Hepatocyte (in vitro differentiated cells): ENCODE data around the gene FGF2. TPM values are rescaled to one million over a fixed set of nuclear protein-coding genes. Genes with fewer than 3 reads are reported as not detected.
"Not testable (repeated sequence)": the region's sequence is repeated elsewhere in the genome, so short reads cannot be mapped to it uniquely, and the experiment has no call there.

ENCODE experiments used
- DNase-seq: peaks from one replicate; pipeline ENCODE4 v3.0.0-alpha.2; 2016; ENCODE audit warnings: low spot score
- H2AFZ ChIP-seq: fragments of 200-600 bp; sonication (generic); 2 replicates; pipeline ENCODE4 v1.6.0; 2016; ENCODE audit warnings: antibody characterized with exemption, mild to moderate bottlenecking
- H3K27ac ChIP-seq: fragments of 200-600 bp; sonication (generic); 2 replicates; pipeline ENCODE4 v1.5.1; 2016; ENCODE audit warnings: mild to moderate bottlenecking
- H3K27me3 ChIP-seq: fragments of 200-600 bp; sonication (generic); 2 replicates; pipeline ENCODE4 v1.6.1; 2016
- H3K36me3 ChIP-seq: fragments of 200-600 bp; sonication (generic); replicated peaks from 2 replicates; pipeline ENCODE4 v1.5.1; 2016; ENCODE audit warnings: low read depth; ENCODE audit not compliant: insufficient read depth
- H3K4me1 ChIP-seq: fragments of 200-600 bp; sonication (generic); 2 replicates; pipeline ENCODE4 v1.5.1; 2016; ENCODE audit warnings: mild to moderate bottlenecking, moderate library complexity; ENCODE audit not compliant: insufficient read depth
- H3K4me2 ChIP-seq: fragments of 200-600 bp; sonication (generic); 2 replicates; pipeline ENCODE4 v1.6.0; 2016
- H3K4me3 ChIP-seq: fragments of 200-600 bp; sonication (generic); 2 replicates; pipeline ENCODE4 v1.5.1; 2016; ENCODE audit warnings: mild to moderate bottlenecking
- H3K79me2 ChIP-seq: fragments of 200-600 bp; sonication (generic); 2 replicates; pipeline ENCODE4 v1.6.0; 2017; ENCODE audit warnings: mild to moderate bottlenecking
- H3K9me2 ChIP-seq: fragments of 200-600 bp; sonication (generic); replicated peaks from 2 replicates; pipeline ENCODE4 v1.6.0; 2017; ENCODE audit warnings: mild to moderate bottlenecking; ENCODE audit not compliant: insufficient read depth
- H3K9me3 ChIP-seq: fragments of 200-600 bp; sonication (generic); 2 replicates; pipeline ENCODE4 v1.5.1; 2016; ENCODE audit warnings: low read depth, mild to moderate bottlenecking
- H4K20me1 ChIP-seq: fragments of 200-600 bp; sonication (generic); 2 replicates; pipeline ENCODE4 v1.6.0; 2016; ENCODE audit warnings: mild to moderate bottlenecking; ENCODE audit not compliant: insufficient read depth, poor library complexity, severe bottlenecking
- EZH2 ChIP-seq: fragments of 200-600 bp; sonication (generic); IDR thresholded peaks from 2 replicates; pipeline ENCODE4 v1.6.1; 2016; ENCODE audit warnings: antibody characterized with exemption, mild to moderate bottlenecking, borderline replicate concordance
- EZH2phosphoT487 ChIP-seq: fragments of 200-600 bp; sonication (generic); IDR thresholded peaks from one replicate; pipeline ENCODE4 v1.6.1; 2018; ENCODE audit warnings: antibody characterized with exemption, mild to moderate bottlenecking, low read depth, moderate library complexity; ENCODE audit not compliant: unreplicated experiment, severe bottlenecking
- WGBS: methylation state at CpG from one replicate; pipeline ENCODE4 v1.1.6; 2016; ENCODE audit warnings: low lambda C conversion rate; ENCODE audit errors: missing lambda C conversion rate; 5-methylcytosine and 5-hydroxymethylcytosine counted together
- polyA plus RNA-seq: library from polyadenylated mRNA; unstranded; fragments of >200 nt; fragmentation: Nextera tagmentation; extraction: Ambion mirVana; gene quantifications from 2 replicates; pipeline ENCODE4 v1.2.1, GENCODE V29; 2016
- total RNA-seq: library from RNA; depleted of rRNA; stranded (reverse); fragments of >200 nt; gene quantifications from 2 replicates; pipeline ENCODE4 v1.2.3, GENCODE V29; 2014
- TF ChIP-seq, protein P1 (sequence below): fragments of 200-600 bp; sonication (generic); IDR thresholded peaks from 2 replicates; pipeline ENCODE4 v1.5.1; 2016; ENCODE audit warnings: antibody characterized with exemption, mild to moderate bottlenecking; ENCODE audit not compliant: poor library complexity

Gene FGF2
- total and polyA plus RNA-seq, 2 experiments from 2014 or later: 3.9 to 9.7 TPM

DNA sequence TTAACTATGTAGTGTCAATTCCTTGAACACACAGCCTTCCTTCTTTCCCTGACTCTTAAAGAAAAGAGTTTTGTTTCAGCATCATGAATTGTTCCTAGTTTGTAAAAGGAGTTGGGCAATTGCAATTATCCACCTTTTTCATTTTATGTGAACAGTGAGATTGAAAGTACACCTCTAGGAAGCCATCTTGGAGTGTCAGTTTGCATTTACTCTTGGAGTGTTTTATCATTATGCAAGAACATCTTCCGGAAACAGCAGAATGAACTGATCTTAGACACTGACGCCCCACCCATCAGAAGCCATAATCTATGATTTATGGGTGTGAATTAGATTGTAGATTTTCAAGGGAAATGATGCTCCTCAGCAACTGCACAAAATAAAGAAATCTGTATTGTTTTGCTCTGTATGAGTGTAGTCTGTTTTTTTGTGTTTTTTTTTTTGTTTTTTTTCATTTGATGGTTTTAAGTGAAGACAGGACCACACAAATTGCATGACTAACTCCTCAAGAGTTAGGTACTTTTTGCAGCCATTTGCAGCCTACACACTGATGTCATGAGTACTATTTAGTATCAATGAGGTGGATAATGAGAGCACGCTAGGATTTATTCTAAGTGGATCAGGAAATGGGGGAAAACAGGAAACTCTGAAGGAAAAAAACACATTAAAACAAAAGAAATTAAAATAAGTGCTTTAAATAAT, 19.5 kb upstream of the FGF2 start:
- H3K4me2 ChIP-seq: no peak overlapping the region
- no peaks in the 10 kb centered on the region for H3K9me2 ChIP-seq
- no peaks in the 10 kb centered on the region for H3K27me3 ChIP-seq
- no peaks in the 10 kb centered on the region for H3K4me1 ChIP-seq
- no peak for DNase-seq
- no peaks in the 10 kb centered on the region for H3K36me3 ChIP-seq
- no peaks in the 10 kb centered on the region for H3K9me3 ChIP-seq
- no peaks in the 10 kb centered on the region for H4K20me1 ChIP-seq
- H3K27ac ChIP-seq: no peak overlapping the region
- H3K79me2 ChIP-seq: no peaks in the 10 kb centered on the region
- H3K4me3 ChIP-seq: no peak overlapping the region
- TF ChIP-seq, protein P1, sequence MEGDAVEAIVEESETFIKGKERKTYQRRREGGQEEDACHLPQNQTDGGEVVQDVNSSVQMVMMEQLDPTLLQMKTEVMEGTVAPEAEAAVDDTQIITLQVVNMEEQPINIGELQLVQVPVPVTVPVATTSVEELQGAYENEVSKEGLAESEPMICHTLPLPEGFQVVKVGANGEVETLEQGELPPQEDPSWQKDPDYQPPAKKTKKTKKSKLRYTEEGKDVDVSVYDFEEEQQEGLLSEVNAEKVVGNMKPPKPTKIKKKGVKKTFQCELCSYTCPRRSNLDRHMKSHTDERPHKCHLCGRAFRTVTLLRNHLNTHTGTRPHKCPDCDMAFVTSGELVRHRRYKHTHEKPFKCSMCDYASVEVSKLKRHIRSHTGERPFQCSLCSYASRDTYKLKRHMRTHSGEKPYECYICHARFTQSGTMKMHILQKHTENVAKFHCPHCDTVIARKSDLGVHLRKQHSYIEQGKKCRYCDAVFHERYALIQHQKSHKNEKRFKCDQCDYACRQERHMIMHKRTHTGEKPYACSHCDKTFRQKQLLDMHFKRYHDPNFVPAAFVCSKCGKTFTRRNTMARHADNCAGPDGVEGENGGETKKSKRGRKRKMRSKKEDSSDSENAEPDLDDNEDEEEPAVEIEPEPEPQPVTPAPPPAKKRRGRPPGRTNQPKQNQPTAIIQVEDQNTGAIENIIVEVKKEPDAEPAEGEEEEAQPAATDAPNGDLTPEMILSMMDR: no peak
- no peak for TF ChIP-seq EZH2
- no peak for TF ChIP-seq EZH2phosphoT487
- WGBS: 87% methylated on average over 3 of the region's 3 CpGs
- no peak overlapping the region for H2AFZ ChIP-seq

DNA sequence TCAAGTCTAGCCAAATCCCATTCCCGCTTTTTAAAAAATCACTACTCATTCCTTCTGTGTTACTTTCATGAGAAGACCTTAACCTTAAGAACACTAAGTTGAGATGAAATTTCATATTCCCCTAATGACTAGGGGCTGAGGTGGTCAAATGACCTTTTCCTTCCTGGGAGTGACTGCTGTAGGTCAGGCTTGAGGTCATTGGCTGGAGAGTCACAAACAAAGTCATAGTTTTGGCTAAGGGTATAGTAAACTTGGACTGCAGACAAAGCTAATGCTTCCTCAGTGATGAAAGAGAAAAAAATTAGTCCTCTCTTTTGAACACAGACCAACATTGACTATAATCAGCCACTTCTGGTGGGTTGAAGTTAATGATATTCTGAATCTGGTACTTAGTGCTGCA, 16.0 kb upstream of the FGF2 start:
- Histone ChIP-seq H3K9me2 (no peaks in the 10 kb centered on the region), H3K4me2 (no peak overlapping the region), H3K27me3 (no peaks in the 10 kb centered on the region), H3K4me1 (no peaks in the 10 kb centered on the region), H4K20me1 (no peaks in the 10 kb centered on the region), H3K79me2 (no peaks in the 10 kb centered on the region), H3K36me3 (no peaks in the 10 kb centered on the region), H2AFZ (no peak overlapping the region), H3K4me3 (no peak overlapping the region), H3K9me3 (no peaks in the 10 kb centered on the region), H3K27ac (no peak overlapping the region)
- TF ChIP-seq, protein P1: no peak
- TF ChIP-seq EZH2 (no peak), EZH2phosphoT487 (no peak)
- no peak for DNase-seq
- 100% methylated on average over 1 of the region's 1 CpG for WGBS

DNA sequence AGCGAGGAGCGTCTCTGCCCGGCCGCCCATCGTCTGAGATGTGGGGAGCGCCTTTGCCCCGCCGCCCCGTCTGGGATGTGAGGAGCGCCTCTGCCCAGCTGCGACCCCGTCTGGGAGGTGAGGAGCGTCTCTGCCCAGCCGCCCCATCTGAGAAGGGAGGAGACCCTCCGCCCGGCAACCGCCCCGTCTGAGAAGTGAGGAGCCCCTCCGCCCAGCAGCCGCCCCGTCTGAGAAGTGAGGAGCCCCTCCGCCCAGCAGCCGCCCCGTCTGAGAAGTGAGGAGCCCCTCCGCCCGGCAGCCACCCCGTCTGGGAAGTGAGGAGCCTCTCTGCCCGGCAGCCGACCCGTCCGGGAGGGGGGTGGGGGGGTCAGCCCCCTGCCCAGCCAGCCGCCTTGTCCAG, 14.8 kb upstream of the FGF2 start:
- WGBS: no CpG with 5 or more reads among the region's 32 CpGs
- H3K27ac ChIP-seq, H4K20me1 ChIP-seq, H3K4me2 ChIP-seq, H3K9me3 ChIP-seq, H3K4me1 ChIP-seq, H3K9me2 ChIP-seq, DNase-seq, H3K36me3 ChIP-seq, H3K27me3 ChIP-seq, H3K4me3 ChIP-seq, H2AFZ ChIP-seq, H3K79me2 ChIP-seq: not testable (repeated sequence)

DNA sequence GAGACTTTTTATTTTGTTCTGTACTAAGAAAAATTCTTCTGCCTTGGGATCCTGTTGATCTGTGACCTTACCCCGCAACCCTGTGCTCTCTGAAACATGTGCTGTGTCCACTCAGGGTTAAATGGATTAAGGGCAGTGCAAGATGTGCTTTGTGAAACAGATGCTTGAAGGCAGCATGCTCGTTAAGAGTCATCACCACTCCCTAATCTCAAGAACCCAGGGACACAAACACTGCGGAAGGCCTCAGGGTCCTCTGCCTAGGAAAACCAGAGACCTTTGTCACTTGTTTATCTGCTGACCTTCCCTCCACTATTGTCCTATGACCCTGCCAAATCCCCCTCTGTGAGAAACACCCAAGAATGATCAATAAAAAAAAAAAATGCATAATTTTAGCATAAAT, 13.8 kb upstream of the FGF2 start:
- H3K27me3 ChIP-seq, H3K9me2 ChIP-seq, H3K79me2 ChIP-seq, H3K4me2 ChIP-seq, H3K27ac ChIP-seq, H2AFZ ChIP-seq, H4K20me1 ChIP-seq, H3K4me1 ChIP-seq, DNase-seq, H3K36me3 ChIP-seq, H3K4me3 ChIP-seq, H3K9me3 ChIP-seq: not testable (repeated sequence)
- 64% methylated on average over 3 of the region's 3 CpGs for WGBS
